ENCODE data around the gene CRACR2A.

The CRACR2A gene

DNA sequence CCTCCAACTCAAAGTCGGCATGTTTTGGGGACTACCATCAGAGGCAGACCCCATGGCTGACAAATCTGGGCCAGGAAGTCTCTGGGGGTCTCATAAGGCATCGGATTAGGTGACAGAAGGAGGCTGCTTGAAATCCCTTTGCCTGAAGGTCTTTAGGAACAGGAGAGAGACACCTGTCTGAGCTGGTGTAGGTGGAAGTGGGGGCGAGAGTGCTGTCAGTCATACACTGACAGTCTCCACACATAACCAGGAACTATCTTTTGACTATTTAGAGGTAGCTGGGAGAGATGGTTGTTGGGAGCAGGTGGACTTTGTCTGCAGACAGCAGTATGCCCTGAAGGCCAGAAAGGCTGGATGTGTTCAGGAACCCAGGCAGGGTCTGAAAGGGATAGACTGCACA, 163.2 kb downstream of the CRACR2A start:
- H3K36me3 ChIP-seq (ENCODE audit: control insufficient read depth, insufficient read depth, low read length), result no peaks in the 10 kb centered on the region
- no peaks in the 10 kb centered on the region for H3K9me3 ChIP-seq (ENCODE audit: control insufficient read depth, low read length)
- no peaks in the 10 kb centered on the region for H3K4me1 ChIP-seq (ENCODE audit: control insufficient read depth, insufficient read depth, low read length)
- no peak overlapping the region for H3K9ac ChIP-seq (ENCODE audit: low read length)
- H3K4me3 ChIP-seq (ENCODE audit: low read length), result no peak overlapping the region
- no peaks in the 10 kb centered on the region for H3K27me3 ChIP-seq (ENCODE audit: control insufficient read depth, insufficient read depth, low read length)

DNA sequence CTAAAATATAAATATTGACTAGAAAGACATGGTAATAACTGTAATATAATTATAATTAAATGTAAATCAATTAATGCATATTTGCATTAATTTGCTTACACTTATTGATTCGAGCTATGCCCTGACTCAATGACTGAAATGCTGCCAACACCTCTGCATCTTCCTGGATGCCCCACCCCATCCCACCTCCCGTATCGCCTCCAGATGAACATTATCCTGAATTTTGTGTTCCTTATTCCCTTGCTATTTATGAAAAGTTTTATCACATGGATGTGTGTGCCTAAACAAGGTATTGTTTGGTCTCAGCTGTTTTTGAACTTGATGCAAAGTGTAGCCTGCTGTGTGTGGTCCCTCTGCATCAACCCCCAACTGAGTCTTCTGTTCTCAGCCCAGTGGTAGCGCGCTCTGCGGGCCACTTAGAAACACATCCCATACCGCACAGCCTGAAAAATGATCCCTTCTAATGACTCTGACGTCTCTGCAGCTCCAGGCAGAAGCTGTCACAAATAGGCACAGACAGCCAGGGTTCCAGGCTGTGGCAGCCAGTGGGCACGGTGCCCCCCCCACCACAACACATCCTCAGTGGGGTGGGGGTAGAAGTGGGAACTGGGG, 165.4 kb downstream of the CRACR2A start:
- no peaks in the 10 kb centered on the region for H3K36me3 ChIP-seq (ENCODE audit: control insufficient read depth, insufficient read depth, low read length)
- no peak overlapping the region for H3K4me3 ChIP-seq (ENCODE audit: low read length)
- H3K4me1 ChIP-seq (ENCODE audit: control insufficient read depth, insufficient read depth, low read length), result no peaks in the 10 kb centered on the region
- no peak overlapping the region for H3K9ac ChIP-seq (ENCODE audit: low read length)
- H3K9me3 ChIP-seq (ENCODE audit: control insufficient read depth, low read length), result no peaks in the 10 kb centered on the region
- H3K27me3 ChIP-seq (ENCODE audit: control insufficient read depth, insufficient read depth, low read length), result no peaks in the 10 kb centered on the region

DNA sequence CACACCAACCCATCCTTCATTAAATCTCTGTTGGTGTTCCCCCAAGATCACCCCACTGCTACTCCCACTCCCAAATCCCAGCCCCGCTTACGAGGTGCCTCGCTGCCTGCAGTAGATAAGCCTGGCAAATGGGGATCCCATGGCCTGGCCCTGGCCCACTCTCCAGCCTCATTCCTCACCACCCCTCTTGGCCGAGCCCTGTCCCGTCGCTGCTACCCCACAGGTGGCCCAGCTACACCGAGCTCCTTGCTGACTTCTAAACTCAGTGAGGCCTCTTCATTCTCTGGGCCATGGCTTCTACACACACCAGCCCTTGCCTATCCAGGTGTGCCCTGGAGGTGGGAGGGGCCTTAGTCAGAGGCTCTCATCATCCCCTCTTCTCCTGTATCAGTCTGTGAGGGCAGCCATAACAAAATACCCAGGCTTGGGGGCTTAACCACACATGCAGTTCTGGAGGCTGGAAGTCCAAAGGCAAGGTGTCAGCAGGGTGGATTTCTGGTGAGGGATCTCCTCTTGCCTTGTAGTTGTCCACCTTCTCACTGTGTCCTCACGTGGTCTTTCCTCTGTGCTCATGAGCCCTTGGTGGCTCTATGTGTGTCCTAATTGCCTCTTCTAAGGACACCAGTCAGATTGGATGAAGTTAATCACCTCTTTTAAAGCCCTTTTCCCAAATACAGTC, 169.1 kb downstream of the CRACR2A start:
- H3K9me3 ChIP-seq (ENCODE audit: control insufficient read depth, low read length), result no peaks in the 10 kb centered on the region
- no peak overlapping the region for H3K4me3 ChIP-seq (ENCODE audit: low read length)
- H3K36me3 ChIP-seq (ENCODE audit: control insufficient read depth, insufficient read depth, low read length), result no peaks in the 10 kb centered on the region
- H3K27me3 ChIP-seq (ENCODE audit: control insufficient read depth, insufficient read depth, low read length), result no peaks in the 10 kb centered on the region
- no peak overlapping the region for H3K9ac ChIP-seq (ENCODE audit: low read length)
- H3K4me1 ChIP-seq (ENCODE audit: control insufficient read depth, insufficient read depth, low read length), result no peaks in the 10 kb centered on the region

DNA sequence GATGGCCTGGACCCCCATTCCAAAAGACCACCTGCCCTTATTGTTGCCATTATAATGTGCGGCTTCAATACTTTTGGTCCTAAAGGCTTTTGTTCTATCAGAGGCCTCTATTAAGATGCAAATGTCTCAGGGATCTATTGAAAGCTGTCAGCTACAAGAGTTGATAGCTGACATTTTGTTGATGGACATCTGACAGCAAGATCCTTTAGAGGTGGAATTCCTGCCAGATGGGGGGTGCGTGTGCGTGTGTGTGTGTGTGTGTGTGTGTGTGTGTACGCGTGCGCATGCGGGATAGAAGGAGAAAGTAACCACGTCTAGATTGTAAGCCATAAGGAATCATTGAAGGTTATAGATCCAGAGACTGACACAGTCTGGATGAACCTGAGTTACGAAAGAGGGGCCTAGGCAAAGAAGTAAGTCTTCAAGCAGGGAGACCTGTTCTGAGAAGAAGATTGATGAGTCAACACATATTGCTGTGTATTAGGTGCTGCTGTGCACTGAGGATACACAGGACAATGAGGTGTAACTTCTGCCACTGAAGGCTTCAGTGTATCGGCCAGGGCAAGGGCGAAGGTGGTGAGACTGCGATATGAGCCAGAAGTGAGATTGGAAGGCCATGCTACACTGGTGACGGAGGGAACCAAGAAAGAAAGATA, 172.7 kb downstream of the CRACR2A start:
- Histone ChIP-seq H3K4me3 (ENCODE audit: low read length) (no peak overlapping the region), H3K9ac (ENCODE audit: low read length) (no peak overlapping the region), H3K4me1 (ENCODE audit: control insufficient read depth, insufficient read depth, low read length) (no peaks in the 10 kb centered on the region), H3K36me3 (ENCODE audit: control insufficient read depth, insufficient read depth, low read length) (no peaks in the 10 kb centered on the region), H3K9me3 (ENCODE audit: control insufficient read depth, low read length) (no peaks in the 10 kb centered on the region), H3K27me3 (ENCODE audit: control insufficient read depth, insufficient read depth, low read length) (peaks cover 5% of the 10 kb centered on the region)

DNA sequence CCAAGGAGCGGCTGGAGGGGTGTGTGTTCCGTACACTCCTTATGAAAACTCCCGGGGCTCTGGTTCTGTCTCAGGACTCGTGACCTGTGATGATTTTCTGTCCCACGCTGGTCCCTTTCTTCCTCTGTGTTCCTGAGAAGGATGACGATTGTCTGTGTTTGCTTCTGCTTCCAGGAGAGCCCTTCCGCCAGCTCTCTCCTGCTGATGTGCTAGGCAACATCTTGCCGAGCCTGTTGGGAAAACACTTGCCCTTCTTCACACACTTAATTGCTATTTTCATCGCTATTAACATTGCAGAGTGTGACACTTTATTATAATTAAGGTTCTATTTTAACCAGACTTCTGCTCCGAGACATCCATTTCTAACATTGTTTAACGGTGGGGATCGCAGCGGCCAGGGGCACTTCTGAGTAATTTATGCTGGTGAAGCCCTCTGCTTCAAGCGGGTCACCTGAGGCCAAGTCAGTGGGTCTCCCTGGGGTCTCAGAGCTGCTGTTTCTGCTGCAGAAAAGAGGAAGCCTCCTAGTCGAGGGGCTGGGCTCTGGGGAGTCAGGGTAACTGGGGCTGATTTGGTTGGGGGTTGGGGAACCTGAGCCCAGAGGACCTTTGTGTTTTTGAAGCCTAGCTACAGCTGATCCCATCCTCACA, 173.3 kb downstream of the CRACR2A start:
- Histone ChIP-seq H3K9ac (ENCODE audit: low read length) (no peak overlapping the region), H3K36me3 (ENCODE audit: control insufficient read depth, insufficient read depth, low read length) (no peaks in the 10 kb centered on the region), H3K4me3 (ENCODE audit: low read length) (no peak overlapping the region), H3K27me3 (ENCODE audit: control insufficient read depth, insufficient read depth, low read length) (peaks cover 5% of the 10 kb centered on the region), H3K9me3 (ENCODE audit: control insufficient read depth, low read length) (no peaks in the 10 kb centered on the region), H3K4me1 (ENCODE audit: control insufficient read depth, insufficient read depth, low read length) (no peaks in the 10 kb centered on the region)

DNA sequence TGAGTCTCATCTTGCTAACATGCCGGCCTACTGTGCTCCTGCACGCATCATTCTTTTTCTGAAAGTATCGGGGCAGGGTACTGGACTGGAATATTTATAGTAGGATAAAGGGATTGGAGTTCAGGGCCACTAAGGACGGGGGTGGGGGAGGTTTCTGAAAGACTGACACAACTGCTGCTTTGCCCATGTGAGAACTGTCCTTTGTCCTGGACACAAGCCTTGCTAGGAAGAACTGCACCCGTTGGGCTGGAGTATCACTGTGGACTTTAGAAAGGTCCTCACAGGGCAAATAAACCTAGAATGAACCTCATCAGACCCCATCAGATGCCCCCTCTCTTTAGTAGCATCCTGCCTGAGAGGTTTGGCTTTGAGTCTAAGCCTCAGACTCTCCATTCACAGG, 174.4 kb downstream of the CRACR2A start:
- Histone ChIP-seq H3K27me3 (ENCODE audit: control insufficient read depth, insufficient read depth, low read length) (peaks cover 5% of the 10 kb centered on the region), H3K4me1 (ENCODE audit: control insufficient read depth, insufficient read depth, low read length) (no peaks in the 10 kb centered on the region), H3K9me3 (ENCODE audit: control insufficient read depth, low read length) (no peaks in the 10 kb centered on the region), H3K36me3 (ENCODE audit: control insufficient read depth, insufficient read depth, low read length) (no peaks in the 10 kb centered on the region), H3K4me3 (ENCODE audit: low read length) (no peak overlapping the region), H3K9ac (ENCODE audit: low read length) (no peak overlapping the region)

DNA sequence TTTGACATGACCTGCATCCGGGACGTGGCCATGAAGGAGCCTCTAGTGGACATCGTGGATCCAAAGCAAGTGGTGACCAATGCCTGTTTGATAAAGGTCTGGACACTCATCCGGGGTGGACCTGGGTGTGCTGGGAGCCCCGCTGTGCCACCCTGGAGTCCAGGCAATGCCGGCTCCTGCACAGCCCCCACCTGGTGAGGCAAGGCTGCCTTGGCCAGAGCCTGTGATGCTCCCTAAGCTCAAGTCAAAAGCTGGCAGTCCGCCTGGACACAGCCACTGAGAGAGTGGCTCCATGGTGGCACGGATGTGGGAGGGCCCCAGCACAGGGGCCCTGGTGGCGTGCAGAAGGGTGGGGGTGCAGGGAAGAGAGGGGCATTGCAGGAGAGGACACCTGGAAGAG, 176.0 kb downstream of the CRACR2A start:
- Histone ChIP-seq H3K4me1 (ENCODE audit: control insufficient read depth, insufficient read depth, low read length) (peaks cover 2% of the 10 kb centered on the region), H3K9me3 (ENCODE audit: control insufficient read depth, low read length) (no peaks in the 10 kb centered on the region), H3K27me3 (ENCODE audit: control insufficient read depth, insufficient read depth, low read length) (peaks cover 5% of the 10 kb centered on the region), H3K36me3 (ENCODE audit: control insufficient read depth, insufficient read depth, low read length) (no peaks in the 10 kb centered on the region), H3K9ac (ENCODE audit: low read length) (no peak overlapping the region), H3K4me3 (ENCODE audit: low read length) (no peak overlapping the region)

DNA sequence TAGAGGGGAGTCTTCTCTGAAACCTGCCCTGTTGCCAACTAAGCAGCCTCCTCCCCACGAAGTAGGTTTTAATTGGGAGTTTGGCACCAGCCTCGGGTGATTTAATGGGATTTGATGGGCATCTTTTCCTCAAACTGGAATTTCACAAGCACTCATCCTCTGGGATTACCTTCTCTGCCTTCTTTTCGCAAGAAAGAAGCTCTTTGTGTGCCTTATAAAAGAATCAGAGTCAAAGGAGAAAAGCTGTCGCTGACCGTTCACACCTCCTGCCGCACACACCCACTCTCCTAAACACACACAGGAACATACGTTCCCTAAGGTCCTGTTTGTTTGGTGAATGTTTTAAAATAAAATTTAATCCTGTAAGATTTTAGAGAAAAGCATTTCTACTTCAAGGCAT, 177.9 kb downstream of the CRACR2A start:
- H3K4me3 ChIP-seq (ENCODE audit: low read length), result no peak overlapping the region
- no peaks in the 10 kb centered on the region for H3K9me3 ChIP-seq (ENCODE audit: control insufficient read depth, low read length)
- no peaks in the 10 kb centered on the region for H3K36me3 ChIP-seq (ENCODE audit: control insufficient read depth, insufficient read depth, low read length)
- H3K9ac ChIP-seq (ENCODE audit: low read length), result no peak overlapping the region
- peaks cover 5% of the 10 kb centered on the region for H3K27me3 ChIP-seq (ENCODE audit: control insufficient read depth, insufficient read depth, low read length)
- H3K4me1 ChIP-seq (ENCODE audit: control insufficient read depth, insufficient read depth, low read length), result peaks cover 10% of the 10 kb centered on the region

DNA sequence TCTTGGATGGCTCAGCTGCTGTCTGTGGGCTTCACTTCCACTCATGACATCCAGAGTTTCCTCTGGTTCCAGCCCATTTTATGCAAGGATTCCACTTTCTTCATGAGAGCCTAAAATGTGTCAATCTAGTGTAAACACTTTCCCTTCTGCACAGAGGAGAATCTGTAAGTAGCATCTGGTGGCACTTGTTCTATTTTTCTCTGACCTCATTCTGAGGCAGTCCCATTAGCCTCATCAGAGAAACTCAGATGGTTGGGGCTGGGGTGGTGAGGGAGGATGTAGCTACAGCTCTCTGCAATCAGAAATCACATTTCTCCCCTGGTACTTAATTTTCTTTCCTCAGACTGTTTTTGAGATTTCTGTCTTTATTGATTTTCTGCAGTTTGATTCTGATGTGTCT, 180.3 kb downstream of the CRACR2A start:
- no peak overlapping the region for H3K4me3 ChIP-seq (ENCODE audit: low read length)
- H3K27me3 ChIP-seq (ENCODE audit: control insufficient read depth, insufficient read depth, low read length), result peaks cover 5% of the 10 kb centered on the region
- peaks cover 10% of the 10 kb centered on the region for H3K4me1 ChIP-seq (ENCODE audit: control insufficient read depth, insufficient read depth, low read length)
- no peak overlapping the region for H3K9ac ChIP-seq (ENCODE audit: low read length)
- no peaks in the 10 kb centered on the region for H3K9me3 ChIP-seq (ENCODE audit: control insufficient read depth, low read length)
- no peaks in the 10 kb centered on the region for H3K36me3 ChIP-seq (ENCODE audit: control insufficient read depth, insufficient read depth, low read length)

DNA sequence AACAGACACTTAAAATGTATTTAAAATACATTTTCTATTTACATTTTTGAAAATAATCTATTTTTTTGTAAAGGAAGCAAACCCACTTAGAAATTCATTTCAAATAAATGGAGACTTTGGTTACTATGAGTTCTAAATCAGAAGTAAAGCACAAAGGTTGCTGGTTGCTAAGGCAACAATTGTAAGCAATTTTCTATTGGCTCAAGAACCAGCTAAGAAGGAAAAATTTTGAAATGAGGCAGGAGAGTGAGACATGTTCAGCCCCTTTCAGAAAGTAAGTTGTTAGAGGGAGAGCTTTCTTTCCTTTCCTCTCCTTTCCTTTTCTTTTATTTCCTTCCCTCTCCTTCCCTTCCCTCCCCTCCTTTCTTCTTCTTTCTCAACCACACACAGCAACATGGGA, 181.2 kb downstream of the CRACR2A start:
- Histone ChIP-seq H3K36me3 (ENCODE audit: control insufficient read depth, insufficient read depth, low read length) (no peaks in the 10 kb centered on the region), H3K27me3 (ENCODE audit: control insufficient read depth, insufficient read depth, low read length) (peaks cover 3% of the 10 kb centered on the region), H3K4me1 (ENCODE audit: control insufficient read depth, insufficient read depth, low read length) (peaks cover 10% of the 10 kb centered on the region), H3K9me3 (ENCODE audit: control insufficient read depth, low read length) (no peaks in the 10 kb centered on the region), H3K9ac (ENCODE audit: low read length) (no peak overlapping the region), H3K4me3 (ENCODE audit: low read length) (no peak overlapping the region)

DNA sequence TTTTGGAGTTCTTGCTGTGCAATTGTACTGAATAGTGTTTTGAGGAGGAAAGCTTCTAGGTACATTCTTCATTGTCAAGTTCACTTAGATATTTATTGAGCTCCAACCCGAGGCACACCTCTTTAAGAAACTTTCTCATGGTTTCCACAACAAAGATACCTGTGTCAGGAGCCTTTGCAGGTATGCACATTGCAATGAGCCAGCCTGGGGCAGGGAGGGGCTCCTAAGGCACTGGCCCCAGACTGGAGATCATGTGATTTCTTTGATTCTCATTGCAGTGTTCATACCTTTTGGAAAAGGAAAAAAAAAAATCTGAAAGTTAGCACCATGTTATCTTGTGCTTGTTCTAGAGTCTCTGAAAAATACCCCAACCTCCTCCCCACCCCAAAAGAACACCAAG, 181.6 kb downstream of the CRACR2A start:
- peaks cover 10% of the 10 kb centered on the region for H3K4me1 ChIP-seq (ENCODE audit: control insufficient read depth, insufficient read depth, low read length)
- H3K27me3 ChIP-seq (ENCODE audit: control insufficient read depth, insufficient read depth, low read length), result peaks cover under 1% of the 10 kb centered on the region
- no peak overlapping the region for H3K9ac ChIP-seq (ENCODE audit: low read length)
- no peak overlapping the region for H3K4me3 ChIP-seq (ENCODE audit: low read length)
- no peaks in the 10 kb centered on the region for H3K9me3 ChIP-seq (ENCODE audit: control insufficient read depth, low read length)
- H3K36me3 ChIP-seq (ENCODE audit: control insufficient read depth, insufficient read depth, low read length), result no peaks in the 10 kb centered on the region

DNA sequence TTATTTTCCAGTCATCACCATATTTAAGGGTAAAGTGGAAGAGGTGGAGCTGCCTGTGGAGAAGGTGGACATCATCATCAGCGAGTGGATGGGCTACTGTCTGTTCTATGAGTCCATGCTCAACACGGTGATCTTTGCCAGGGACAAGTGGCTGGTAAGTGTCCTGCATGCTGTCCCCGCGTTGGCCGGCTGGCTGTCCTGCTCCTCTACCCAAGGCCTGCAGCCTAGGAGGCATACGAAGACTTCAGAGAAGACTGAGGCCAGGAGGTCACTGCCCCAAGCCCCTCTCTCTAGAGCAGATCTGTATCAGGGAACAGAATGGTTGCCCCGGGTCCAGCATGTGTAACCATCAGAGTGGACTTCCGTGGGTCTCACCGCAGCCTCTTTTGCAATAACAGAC, 184.2 kb downstream of the CRACR2A start:
- Histone ChIP-seq H3K9ac (ENCODE audit: low read length) (no peak overlapping the region), H3K4me3 (ENCODE audit: low read length) (no peak overlapping the region), H3K9me3 (ENCODE audit: control insufficient read depth, low read length) (no peaks in the 10 kb centered on the region), H3K4me1 (ENCODE audit: control insufficient read depth, insufficient read depth, low read length) (peaks cover 10% of the 10 kb centered on the region), H3K36me3 (ENCODE audit: control insufficient read depth, insufficient read depth, low read length) (no peaks in the 10 kb centered on the region), H3K27me3 (ENCODE audit: control insufficient read depth, insufficient read depth, low read length) (no peaks in the 10 kb centered on the region)
